Measurements from ENCODE around the gene WWC1. TPM values are rescaled to one million over a fixed set of nuclear protein-coding genes. Genes with fewer than 3 reads are reported as not detected.
A peak's percentile ranks its signal among the peaks of the same experiment; 100 is the strongest.

Gene WWC1
- total and polyA plus RNA-seq, 10 of the 15 experiments (the other 5 are each of a cell fraction or from before 2014, with no cell fraction given): 0.50 to 7.8 (median 2.5) TPM

GRCh38 chr5:168318240-168318639, 26.8 kb downstream of the WWC1 start:
- Histone ChIP-seq H2AFZ (ENCODE audit: control insufficient read depth, low read depth, low read length) (no peak overlapping the region), H3K36me3 (ENCODE audit: control insufficient read depth in 2 of 2, insufficient read depth in 2 of 2, low read length in 1 of 2) (no peaks in the 10 kb centered on the region), H3K4me2 (ENCODE audit: control insufficient read depth, insufficient read depth) (no peak overlapping the region), H3K4me1 (ENCODE audit: control insufficient read depth, insufficient read depth, low read length) (peaks cover 12% of the 10 kb centered on the region), H3K79me2 (ENCODE audit: control insufficient read depth, insufficient read depth, low read length) (no peaks in the 10 kb centered on the region), H3K4me3 (no peak overlapping the region), H3K9me3 (replicated peaks; ENCODE audit: control insufficient read depth, insufficient read depth, low read length) (no peaks in the 10 kb centered on the region), H3K9ac (ENCODE audit: control insufficient read depth, insufficient read depth, low read length) (no peak overlapping the region), H3K27ac (ENCODE audit: control insufficient read depth, insufficient read depth) (no peak overlapping the region), H3K27me3 (replicated peaks in 1 of 2; ENCODE audit: control insufficient read depth in 2 of 2, insufficient read depth in 2 of 2, low read length in 1 of 2) (no peaks in the 10 kb centered on the region), H4K20me1 (ENCODE audit: control insufficient read depth, insufficient read depth) (no peaks in the 10 kb centered on the region)
- no peak for DNase-seq (ENCODE audit: low read depth, low spot score)
- ChIA-PET SMC1A (ENCODE audit: uncharacterized antibody, unreplicated experiment) (no interaction called here), RAD21 (ENCODE audit: unreplicated experiment) (no interaction called here), CTCF (no interaction called here), POLR2A (no interaction called here)
- in situ Hi-C loops (cut with MboI) (no loop called here), intact Hi-C loops (cut with micrococcal nuclease; ENCODE audit: unreplicated experiment) (no loop called here)
- no TSS peak for BruUV-seq (replicated peaks)
- 0 out of 3 replicates have a peak, but pooled peaks have one; percentile 36 for ATAC-seq
- no peak for FAIRE-seq
- 59% methylated on average over 4 of the region's 4 CpGs for WGBS (ENCODE audit: insufficient coverage, insufficient replicate concordance, low lambda C conversion rate, missing lambda C conversion rate)
- TF ChIP-seq SPI1 (IDR thresholded peaks at IDR 0.05; ENCODE audit: borderline replicate concordance, insufficient read depth, low read depth, low read length) (no peak), ZBTB33 (IDR thresholded peaks at IDR 0.05) (no peak), CTCF (IDR thresholded peaks at IDR 0.05 in 2 of 3, conservative IDR thresholded peaks at IDR 0.05 in 1 of 3; ENCODE audit: control insufficient read depth in 2 of 3, extremely low read depth in 1 of 3, insufficient read depth in 1 of 3, low read depth in 3 of 3, low read length in 3 of 3) (no peak), USF2 (IDR thresholded peaks at IDR 0.05; ENCODE audit: borderline replicate concordance, low read depth, low read length) (no peak), PKNOX1 (IDR thresholded peaks at IDR 0.05) (no peak), NBN (IDR thresholded peaks at IDR 0.05) (no peak), SIX5 (IDR thresholded peaks at IDR 0.05; ENCODE audit: low read depth, low read length, severe bottlenecking) (no peak), CEBPZ (IDR thresholded peaks at IDR 0.05; ENCODE audit: low read depth, low read length) (no peak), ZSCAN29 (IDR thresholded peaks at IDR 0.05) (no peak), FOXK2 (IDR thresholded peaks at IDR 0.05) (no peak), LARP7 (IDR thresholded peaks at IDR 0.05) (no peak), DPF2 (IDR thresholded peaks at IDR 0.05) (no peak), USF1 (IDR thresholded peaks at IDR 0.05; ENCODE audit: borderline replicate concordance, extremely low read length, insufficient read depth, low read depth, low read length) (no peak)
